Small intestine (tissue), 7 donors: ENCODE data around the gene TYRP1. TPM values are rescaled to one million over a fixed set of nuclear protein-coding genes. Genes with fewer than 3 reads are reported as not detected.

Experiments
- DNase-seq, 2 donors: peaks; one replicate each; pipeline versions ENCODE4 v3.0.0 to v3.0.0-alpha.2; 2013
- FAIRE-seq: peaks from 2 replicates; lab custom pipeline; 2012; peaks lifted over from hg19 to GRCh38; lab: Jason Lieb, UNC
- H3K27ac ChIP-seq, 3 donors: one replicate each; pipeline ENCODE4 v1.5.1; 2013; ENCODE audit warnings: low read length in 2 of 3, mild to moderate bottlenecking in 2 of 3, control low read depth in 1 of 3, inconsistent platforms in 1 of 3, low read depth in 1 of 3, moderate library complexity in 1 of 3
- H3K27me3 ChIP-seq, 3 donors: one replicate each; pipeline ENCODE4 v1.6.1; 2013; ENCODE audit warnings: low read length in 3 of 3, inconsistent platforms in 1 of 3; ENCODE audit not compliant: control insufficient read depth in 3 of 3, insufficient read depth in 3 of 3
- H3K36me3 ChIP-seq, 3 donors: one replicate each; pipeline ENCODE4 v1.6.1; 2013; ENCODE audit warnings: low read length in 3 of 3, inconsistent platforms in 1 of 3, low read depth in 1 of 3, mild to moderate bottlenecking in 1 of 3, moderate library complexity in 1 of 3; ENCODE audit not compliant: control insufficient read depth in 3 of 3, insufficient read depth in 2 of 3
- H3K4me1 ChIP-seq, 3 donors: one replicate each; pipeline ENCODE4 v1.6.1; 2013; ENCODE audit warnings: low read length in 2 of 3, inconsistent platforms in 1 of 3, low read depth in 1 of 3, mild to moderate bottlenecking in 1 of 3, moderate library complexity in 1 of 3; ENCODE audit not compliant: control insufficient read depth in 3 of 3, insufficient read depth in 2 of 3
- H3K4me3 ChIP-seq, 3 donors: one replicate each; pipeline ENCODE4 v1.5.1; 2013; ENCODE audit warnings: low read length in 3 of 3, control low read depth in 1 of 3, inconsistent platforms in 1 of 3, low read depth in 1 of 3, mild to moderate bottlenecking in 1 of 3, moderate library complexity in 1 of 3
- H3K9me3 ChIP-seq, 2 donors: one replicate each; pipeline ENCODE4 v1.6.1; 2013; ENCODE audit warnings: low read depth in 1 of 2, low read length in 1 of 2; ENCODE audit not compliant: control insufficient read depth in 2 of 2, insufficient read depth in 1 of 2
- WGBS, 3 donors: extraction: QIAGEN DNeasy Blood & Tissue Kit; methylation state at CpG; one replicate each; pipeline ENCODE4 v1.1.7; 2013; 5-methylcytosine and 5-hydroxymethylcytosine counted together
- polyA plus RNA-seq, 4 donors: library from polyadenylated mRNA; stranded (reverse) in 3 of 4; unstranded in 1 of 4; fragments of 200-250 nt in 3 of 4; fragments of 120-200 nt in 1 of 4; gene quantifications; one replicate each; pipeline versions ENCODE4 v1.2.1 to v1.2.3, GENCODE V29; 2013
- donor health status: healthy with polysubstance abuse.
- donor health status: control.
- donor health status: control.
- donor health status: Bipolar disorder and iron deficiency.
- donor health status: healthy.

The TYRP1 gene
- polyA plus RNA-seq, 4 donors, result 0.10 to 2.5 (median 0.92) TPM

DNA sequence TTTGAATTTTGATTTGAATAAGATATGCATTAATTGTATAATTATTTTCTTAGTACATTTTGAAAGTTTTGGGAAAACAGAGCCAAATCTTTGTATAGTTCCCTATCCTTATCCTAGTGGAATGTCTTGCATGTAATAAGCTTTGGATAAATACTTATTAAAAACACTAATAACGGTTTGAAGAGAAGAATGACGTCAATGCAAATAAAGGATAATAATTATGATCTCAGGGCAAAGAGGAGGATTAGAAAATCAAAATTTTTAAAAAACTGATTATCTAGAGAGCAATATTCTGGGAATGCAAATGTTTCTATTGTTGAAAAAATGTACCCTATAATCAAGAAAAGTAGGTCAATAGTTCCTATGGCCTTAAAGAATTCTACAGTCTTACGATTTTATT, 22.1 kb downstream of the TYRP1 start:
- Histone ChIP-seq H3K27ac (no peak overlapping the region), H3K36me3 (no peaks in the 10 kb centered on the region), H3K9me3 (no peaks in the 10 kb centered on the region), H3K4me1 (no peaks in the 10 kb centered on the region), H3K4me3 (no peak overlapping the region), H3K27me3 (no peaks in the 10 kb centered on the region)
- WGBS, 3 donors, result 66 to 81% (median 78%) methylated on average over 3 of the region's 3 CpGs
- DNase-seq (no peak), FAIRE-seq (no peak)

- no peak for FAIRE-seq
- H3K27ac ChIP-seq, result no peak overlapping the region
- H3K36me3 ChIP-seq, result no peaks in the 10 kb centered on the region
- no peak for DNase-seq
- no peaks in the 10 kb centered on the region for H3K4me1 ChIP-seq
- WGBS, 3 donors, result 57 to 67% (median 64%) methylated on average over 5 of the region's 5 CpGs
- H3K4me3 ChIP-seq, result no peak overlapping the region
- H3K27me3 ChIP-seq, result no peaks in the 10 kb centered on the region
- H3K9me3 ChIP-seq, result no peaks in the 10 kb centered on the region
Observed at GRCh38 chr9:12716823-12717600, 23.8 kb downstream of the TYRP1 start.

GRCh38 chr9:12717907-12718306, 24.7 kb downstream of the TYRP1 start:
- Histone ChIP-seq H3K9me3 (no peaks in the 10 kb centered on the region), H3K4me3 (no peak overlapping the region), H3K36me3 (no peaks in the 10 kb centered on the region), H3K27ac (no peak overlapping the region), H3K4me1 (no peaks in the 10 kb centered on the region), H3K27me3 (no peaks in the 10 kb centered on the region)
- FAIRE-seq (no peak), DNase-seq (no peak)
- 81 to 86% (median 82%) methylated on average over 1 of the region's 1 CpG for WGBS, 3 donors

GRCh38 chr9:12718482-12719026, 25.4 kb downstream of the TYRP1 start:
- 73 to 79% (median 74%) methylated on average over 7 of the region's 7 CpGs for WGBS, 3 donors
- no peak for FAIRE-seq

GRCh38 chr9:12719431-12719830, 26.2 kb downstream of the TYRP1 start:
- Histone ChIP-seq H3K27me3 (no peaks in the 10 kb centered on the region), H3K36me3 (no peaks in the 10 kb centered on the region), H3K4me1 (no peaks in the 10 kb centered on the region), H3K27ac (no peak overlapping the region), H3K4me3 (no peak overlapping the region), H3K9me3 (no peaks in the 10 kb centered on the region)
- FAIRE-seq (no peak), DNase-seq (peak; percentile 24 to 32)
- WGBS, 3 donors, result 15 to 28% (median 23%) methylated on average over 1 of the region's 1 CpG

More at GRCh38 chr9:12718482-12719026, 25.4 kb downstream of the TYRP1 start:
- Histone ChIP-seq H3K4me1 (no peaks in the 10 kb centered on the region), H3K9me3 (no peaks in the 10 kb centered on the region), H3K4me3 (no peak overlapping the region), H3K36me3 (no peaks in the 10 kb centered on the region), H3K27ac (no peak overlapping the region), H3K27me3 (no peaks in the 10 kb centered on the region)
- no peak for DNase-seq

- H3K9me3 ChIP-seq, result no peaks in the 10 kb centered on the region
- H3K4me3 ChIP-seq, result no peak overlapping the region
- FAIRE-seq (no peak), DNase-seq (no peak)
- H3K36me3 ChIP-seq, result no peaks in the 10 kb centered on the region
- no peaks in the 10 kb centered on the region for H3K27me3 ChIP-seq
- no peak overlapping the region for H3K27ac ChIP-seq
- 15 to 47% (median 17%) methylated on average over 3 of the region's 3 CpGs for WGBS, 3 donors
- H3K4me1 ChIP-seq, result no peaks in the 10 kb centered on the region
Observed at GRCh38 chr9:12720551-12720950, 27.4 kb downstream of the TYRP1 start.

GRCh38 chr9:12722131-12722530, 28.9 kb downstream of the TYRP1 start:
- DNase-seq (no peak), FAIRE-seq (no peak)
- Histone ChIP-seq H3K9me3 (no peaks in the 10 kb centered on the region), H3K4me1 (peaks cover 0 to 3% (median 0%) of the 10 kb centered on the region in 3 donors), H3K27me3 (no peaks in the 10 kb centered on the region), H3K4me3 (no peak overlapping the region), H3K36me3 (no peaks in the 10 kb centered on the region), H3K27ac (no peak overlapping the region)
- 55 to 74% (median 65%) methylated on average over 2 of the region's 2 CpGs for WGBS, 3 donors

GRCh38 chr9:12723409-12724028, 30.3 kb downstream of the TYRP1 start:
- DNase-seq (peak; percentile 31 to 33), FAIRE-seq (no peak)
- no peaks in the 10 kb centered on the region for H3K36me3 ChIP-seq
- H3K27me3 ChIP-seq, result no peaks in the 10 kb centered on the region
- H3K9me3 ChIP-seq, result no peaks in the 10 kb centered on the region
- no peak overlapping the region for H3K4me3 ChIP-seq
- H3K4me1 ChIP-seq, result peaks cover 0 to 3% (median 0%) of the 10 kb centered on the region in 3 donors
- 47 to 53% (median 52%) methylated on average over 5 of the region's 5 CpGs for WGBS, 3 donors
- H3K27ac ChIP-seq, result no peak overlapping the region
